HG03432 (cell line): ENCODE results near the gene PPP1R1B.

Experiments
- ATAC-seq: cut with Tn5 transposase; IDR thresholded peaks from one replicate; pipeline ENCODE4 v1.9.1; 2021; ENCODE audit warnings: mild to moderate bottlenecking, moderate library complexity; ENCODE audit not compliant: unreplicated experiment

The PPP1R1B gene

DNA sequence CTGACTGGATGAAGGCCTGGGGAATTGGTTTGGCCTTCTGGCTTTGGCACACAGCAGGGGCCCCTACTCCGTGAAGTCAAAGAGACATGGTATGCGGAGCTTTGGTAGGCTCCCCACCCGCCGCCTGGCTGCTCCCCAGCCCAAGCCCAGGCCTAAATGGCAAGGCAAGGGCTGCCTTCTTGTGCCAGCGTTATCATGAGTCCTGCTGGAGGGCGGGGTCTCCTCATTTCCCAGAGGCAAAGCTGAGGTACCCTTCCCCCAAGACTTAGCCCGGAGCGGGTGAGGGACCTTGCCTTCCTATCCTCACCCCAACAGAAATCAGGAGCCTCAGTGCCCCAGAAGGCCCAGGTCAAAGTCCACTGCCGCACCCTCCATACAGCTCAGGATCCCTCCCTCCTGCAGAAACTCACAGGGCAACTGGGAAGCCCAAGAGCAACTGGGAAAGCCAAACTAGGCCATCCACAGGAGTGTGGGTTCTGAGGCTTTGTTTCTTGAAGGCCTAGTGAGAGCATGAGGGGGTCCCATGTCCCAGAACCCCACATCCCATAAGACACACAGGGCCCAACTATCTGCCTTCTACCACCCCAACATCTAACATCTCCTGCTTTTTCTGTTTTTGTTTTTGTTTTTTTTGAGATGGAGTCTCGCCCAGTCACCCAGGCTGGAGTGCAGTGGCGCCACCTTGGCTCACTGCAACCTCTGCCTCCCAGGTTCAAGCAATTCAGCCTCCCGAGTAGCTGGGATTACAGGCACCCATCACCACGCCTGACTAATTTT lies 51.8 kb downstream of the PPP1R1B start:
- no peak for ATAC-seq

DNA sequence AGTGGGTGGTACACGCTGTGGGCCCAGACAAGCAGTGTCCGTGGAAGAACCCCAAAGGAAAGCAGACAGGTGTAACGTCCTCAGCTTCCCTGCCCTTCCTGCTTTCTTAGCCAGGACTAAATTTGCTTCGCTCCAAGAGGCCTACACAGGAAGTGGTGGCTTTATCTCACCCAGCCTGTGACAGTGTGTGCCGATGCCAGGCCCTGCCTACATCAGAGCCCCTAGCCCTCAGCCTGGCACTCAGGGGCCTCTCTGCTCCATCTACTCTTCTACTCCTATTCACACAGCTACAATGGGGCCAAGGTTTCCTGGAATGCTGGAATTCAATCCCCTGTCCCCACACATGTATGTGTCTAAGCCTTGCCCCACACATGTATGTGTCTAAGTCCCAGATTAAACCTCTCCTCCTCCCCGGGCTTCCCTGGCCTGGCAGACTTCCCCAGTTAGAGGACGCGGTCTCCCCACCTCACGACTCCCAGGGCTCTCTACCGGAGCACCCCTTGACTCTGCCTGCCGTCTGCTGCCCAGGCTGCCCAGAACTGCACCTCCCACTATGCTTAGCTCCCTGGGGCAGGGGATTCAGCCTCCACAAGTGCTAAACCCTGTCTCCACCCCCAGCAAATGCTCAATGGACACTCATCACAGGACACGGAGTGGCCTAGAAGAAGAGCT lies 52.9 kb downstream of the PPP1R1B start:
- ATAC-seq, result no peak

DNA sequence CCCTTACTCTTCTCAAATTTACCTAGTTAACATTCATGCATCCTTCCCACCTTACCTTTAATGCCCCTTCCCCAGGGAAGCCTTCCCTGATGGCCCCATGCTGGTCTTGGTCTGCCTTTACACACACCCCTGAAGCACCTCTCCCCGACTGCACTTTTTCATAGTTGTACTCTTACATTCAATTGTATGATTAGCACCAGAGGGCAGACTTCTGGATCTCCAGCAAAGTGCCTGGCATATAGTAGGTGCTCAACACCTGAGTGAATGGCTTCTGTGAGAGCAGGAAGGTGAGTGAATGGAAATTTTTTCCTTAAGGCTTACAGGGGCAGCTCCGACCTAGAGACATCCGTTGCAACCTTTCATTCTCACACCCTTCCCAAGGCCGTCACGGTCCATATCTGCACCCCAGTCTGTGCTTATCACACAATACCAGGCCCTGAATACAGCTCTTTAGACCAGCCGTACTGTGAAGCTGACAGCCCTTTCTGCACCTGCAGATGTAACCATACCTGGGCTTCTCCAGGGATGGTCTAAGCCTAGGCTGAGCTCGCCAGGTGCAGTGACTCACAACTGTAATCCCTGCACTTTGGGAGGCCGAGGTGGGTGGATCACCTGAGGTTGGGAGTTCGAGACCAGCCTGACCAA lies 56.7 kb downstream of the PPP1R1B start:
- ATAC-seq, result no peak

DNA sequence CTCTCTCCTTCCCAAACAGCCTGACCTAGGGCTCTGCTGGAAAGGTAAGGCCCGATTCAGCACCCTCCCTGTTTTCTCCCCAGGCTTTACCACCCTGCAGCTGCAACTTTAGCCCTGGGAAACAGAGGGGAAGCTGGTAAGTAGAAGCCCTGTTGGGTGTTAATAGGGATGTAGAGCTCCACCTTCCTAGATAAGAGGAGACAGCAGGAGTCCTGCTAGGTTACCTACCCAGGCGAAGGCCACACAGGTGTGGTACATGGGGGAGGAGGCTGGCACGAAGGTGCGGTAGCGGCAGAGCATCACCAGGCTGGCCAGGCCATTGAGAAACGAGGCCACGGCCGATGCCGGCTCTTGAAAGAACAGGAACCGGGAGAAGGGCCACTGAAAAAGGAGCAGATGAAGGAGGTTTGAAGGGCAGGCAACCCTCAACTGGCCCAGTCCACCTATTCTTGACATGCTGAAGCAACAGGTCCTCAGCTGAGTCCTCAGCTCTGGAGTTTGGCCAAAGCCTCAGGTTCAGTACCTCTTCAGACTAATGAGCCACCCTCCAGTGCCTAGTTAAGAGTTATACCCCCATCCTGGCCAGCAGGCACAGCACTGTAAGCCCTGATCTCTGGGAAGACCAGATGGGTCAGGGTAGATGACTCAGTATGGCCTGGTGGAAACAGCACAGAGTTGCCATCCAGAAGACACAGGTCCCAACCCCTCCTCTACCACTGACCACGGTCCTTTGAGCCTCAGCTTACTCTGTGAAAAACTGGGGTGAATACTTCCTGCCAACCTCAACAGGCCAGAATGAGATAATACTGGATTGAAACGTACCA lies 57.8 kb downstream of the PPP1R1B start:
- no peak for ATAC-seq
